ENCODE measurements around the gene CNDP2. TPM values are rescaled to one million over a fixed set of nuclear protein-coding genes. Genes with fewer than 3 reads are reported as not detected.

Gene CNDP2
- total RNA-seq, 2 experiments from 2014 or later: 121 to 136 TPM

GRCh38 chr18:74451148-74451547 lies 45.0 kb upstream of the CNDP2 start:
- ChIA-PET CTCF (interaction anchor here (0.9 to 1.4 kb wide), 2 partner anchors 9 to 12 kb away, joined by 3 read pairs; no protein-coding TSS in a partner anchor), POLR2A (no interaction called here)
- H3K9me3 Mint-ChIP-seq: no peaks in the 10 kb centered on the region
- TF ChIP-seq CTCF (IDR thresholded peaks at IDR 0.05): no peak
- no peak for DNase-seq
- ATAC-seq: no peak
- no peaks in the 10 kb centered on the region for H3K36me3 Mint-ChIP-seq (ENCODE audit: low read depth)
- H3K27me3 Mint-ChIP-seq: peaks cover 12% of the 10 kb centered on the region
- no peak overlapping the region for H3K4me3 Mint-ChIP-seq
- no peak overlapping the region for H3K27ac Mint-ChIP-seq
- H3K4me1 Mint-ChIP-seq (ENCODE audit: low read depth): no peaks in the 10 kb centered on the region
- intact Hi-C loops (cut with micrococcal nuclease): no loop called here

- CTCF ChIA-PET: interaction anchor here (1.4 to 2.0 kb wide), 2 partner anchors 41 to 111 kb away, joined by 3 to 6 read pairs; no protein-coding TSS in a partner anchor
- Mint-ChIP-seq H3K27me3 (peaks cover 22% of the 10 kb centered on the region), H3K4me1 (ENCODE audit: low read depth) (peaks cover 2% of the 10 kb centered on the region), H3K9me3 (no peaks in the 10 kb centered on the region), H3K36me3 (ENCODE audit: low read depth) (no peaks in the 10 kb centered on the region), H3K27ac (no peak overlapping the region), H3K4me3 (no peak overlapping the region)
- POLR2A ChIA-PET: no interaction called here
- DNase-seq (no peak), ATAC-seq (no peak)
- no peak for TF ChIP-seq CTCF (IDR thresholded peaks at IDR 0.05)
- intact Hi-C loops (cut with micrococcal nuclease): no loop called here
These were observed 43.1 kb upstream of the CNDP2 start for GRCh38 chr18:74453016-74453566.

GRCh38 chr18:74453642-74454198 lies 42.4 kb upstream of the CNDP2 start:
- no peak for TF ChIP-seq CTCF (IDR thresholded peaks at IDR 0.05)
- intact Hi-C loops (cut with micrococcal nuclease): no loop called here
- Mint-ChIP-seq H3K9me3 (no peaks in the 10 kb centered on the region), H3K4me3 (no peak overlapping the region), H3K27ac (no peak overlapping the region), H3K4me1 (ENCODE audit: low read depth) (peaks cover 2% of the 10 kb centered on the region), H3K27me3 (peaks cover 26% of the 10 kb centered on the region), H3K36me3 (ENCODE audit: low read depth) (no peaks in the 10 kb centered on the region)
- POLR2A ChIA-PET: no interaction called here
- ATAC-seq (no peak), DNase-seq (no peak)
- CTCF ChIA-PET: interaction anchor here (1.4 to 2.0 kb wide), 2 partner anchors 40 to 111 kb away, joined by 3 to 6 read pairs; no protein-coding TSS in a partner anchor

- no peak for DNase-seq
- ChIA-PET CTCF (interaction anchor here (2.0 kb wide), 1 partner anchor 39 kb away, joined by 6 read pairs; no protein-coding TSS in a partner anchor), POLR2A (no interaction called here)
- ATAC-seq: no peak
- Mint-ChIP-seq H3K27me3 (peaks cover 28% of the 10 kb centered on the region), H3K9me3 (no peaks in the 10 kb centered on the region), H3K4me3 (no peak overlapping the region), H3K4me1 (ENCODE audit: low read depth) (peaks cover 2% of the 10 kb centered on the region), H3K27ac (no peak overlapping the region), H3K36me3 (ENCODE audit: low read depth) (no peaks in the 10 kb centered on the region)
- intact Hi-C loops (cut with micrococcal nuclease): no loop called here
- no peak for TF ChIP-seq CTCF (IDR thresholded peaks at IDR 0.05)
These were observed 41.8 kb upstream of the CNDP2 start for GRCh38 chr18:74454279-74454751.

GRCh38 chr18:74455386-74455785 lies 40.8 kb upstream of the CNDP2 start:
- peaks cover 2% of the 10 kb centered on the region for H3K4me1 Mint-ChIP-seq (ENCODE audit: low read depth)
- no peaks in the 10 kb centered on the region for H3K9me3 Mint-ChIP-seq
- intact Hi-C loops (cut with micrococcal nuclease): no loop called here
- H3K27me3 Mint-ChIP-seq: peaks cover 28% of the 10 kb centered on the region
- H3K36me3 Mint-ChIP-seq (ENCODE audit: low read depth): no peaks in the 10 kb centered on the region
- DNase-seq (no peak), ATAC-seq (no peak)
- ChIA-PET POLR2A (no interaction called here), CTCF (interaction anchor here (1.1 kb wide), 1 partner anchor 102 kb away, joined by 3 read pairs; no protein-coding TSS in a partner anchor)
- H3K4me3 Mint-ChIP-seq: no peak overlapping the region
- TF ChIP-seq CTCF (IDR thresholded peaks at IDR 0.05): no peak
- no peak overlapping the region for H3K27ac Mint-ChIP-seq

Data from activated CD8-positive, alpha-beta T cell treated with anti-CD3 and anti-CD28 coated beads for 36 hours (primary cell).